ENCODE measurements around the gene TMEM218. TPM values are rescaled to one million over a fixed set of nuclear protein-coding genes. Genes with fewer than 3 reads are reported as not detected.

Gene TMEM218
- 14.3 and 15.2 TPM in 2 replicates for total RNA-seq (2021)
- long read RNA-seq, partial matches to known transcripts: 1 of 36 reads
- long read RNA-seq, other reads (novel, unspliced or antisense): 28 of 36 reads

DNA sequence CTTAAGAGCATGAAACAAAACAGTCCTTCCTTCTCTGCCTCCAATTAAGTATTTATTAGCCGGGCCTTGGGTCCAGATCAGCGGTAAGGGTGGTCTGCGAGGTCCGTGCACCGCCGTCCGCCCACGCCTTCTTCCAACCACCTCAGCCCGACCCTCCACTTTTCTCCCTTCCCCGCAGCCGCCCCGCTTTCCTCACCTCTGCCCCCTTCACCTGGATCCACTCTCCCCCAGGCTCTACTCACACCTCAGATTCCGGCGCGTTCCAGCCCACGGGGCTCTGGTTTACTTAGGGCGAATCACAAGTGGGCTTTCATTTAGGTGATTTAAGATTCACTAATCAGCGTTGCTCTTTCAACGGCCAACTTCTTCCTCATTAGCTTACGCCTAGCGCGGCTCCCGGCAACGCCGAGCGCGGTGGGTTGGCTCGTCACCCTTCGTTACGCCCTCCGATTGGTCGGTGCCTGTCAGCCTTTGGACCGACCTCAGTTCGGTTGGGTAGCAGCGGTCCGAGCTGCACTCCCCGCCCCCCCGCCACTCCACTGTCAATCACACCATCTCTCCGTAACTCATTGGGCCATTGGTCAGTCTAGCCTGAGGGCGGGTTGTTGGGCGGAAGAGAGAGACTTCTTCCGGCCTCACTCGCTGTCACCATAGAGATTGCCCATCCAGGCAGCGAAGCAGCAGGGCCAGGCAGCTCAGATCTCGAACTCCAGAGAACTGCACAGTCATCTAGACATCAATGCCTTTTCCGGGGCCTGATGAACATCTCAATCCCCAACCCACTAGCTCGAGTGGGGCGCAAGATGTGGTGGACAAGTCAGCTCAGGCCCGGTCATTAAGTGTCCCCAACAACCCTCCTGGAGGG is at the start of gene TMEM218:
TMEM218 (minus strand) TSS at position 284 of the 865 bp plus-strand sequence. CDS start 9,385 bp downstream, outside the sequence.
- Histone ChIP-seq H3K4me2 (ENCODE audit: insufficient read depth, insufficient read length, low read length) (peak within 1 kb of the TSS; percentile 81), H3K9ac (ENCODE audit: extremely low read depth, insufficient read length, low read length) (peak within 1 kb of the TSS; percentile 76), H3K9me3 (ENCODE audit: control insufficient read depth, low read depth, low read length) (no peaks in the 10 kb centered on the region), H2BK12ac (ENCODE audit: insufficient read length, low read depth, low read length) (no peak within 1 kb of the TSS), H2BK5ac (ENCODE audit: insufficient read length, low read length) (no peak within 1 kb of the TSS), H3K4ac (ENCODE audit: low read depth, low read length) (no peak within 1 kb of the TSS), H3K4me1 (ENCODE audit: insufficient read depth, low read length) (no peaks in the 10 kb centered on the region), H4K91ac (ENCODE audit: insufficient read length, low read depth, low read length) (no peak within 1 kb of the TSS), H4K20me1 (ENCODE audit: control insufficient read depth, insufficient read depth, insufficient read length) (no peaks in the 10 kb centered on the region), H3K79me1 (ENCODE audit: insufficient read depth, low read depth, low read length, poor library complexity, severe bottlenecking) (no peaks in the 10 kb centered on the region), H3T11ph (ENCODE audit: low read length) (no peak within 1 kb of the TSS), H4K8ac (replicated peaks; ENCODE audit: insufficient read length, low read depth, low read length) (no peak within 1 kb of the TSS), H2BK15ac (ENCODE audit: low read depth, low read length) (no peak within 1 kb of the TSS), H2BK20ac (ENCODE audit: low read depth, low read length, poor library complexity, severe bottlenecking) (no peak within 1 kb of the TSS), H3K56ac (ENCODE audit: insufficient read length, low read depth, low read length) (no peak within 1 kb of the TSS), H3K27ac (ENCODE audit: insufficient read length, low read depth, low read length) (no peak within 1 kb of the TSS), H2AFZ (ENCODE audit: low read length) (no peak within 1 kb of the TSS), H3K18ac (ENCODE audit: insufficient read length, low read depth, low read length) (no peak within 1 kb of the TSS), H3K23ac (ENCODE audit: insufficient read length, low read depth, low read length) (no peak within 1 kb of the TSS), H4K5ac (ENCODE audit: insufficient read length, low read depth, low read length) (no peak within 1 kb of the TSS), H3K79me2 (ENCODE audit: insufficient read depth, low read length) (no peaks in the 10 kb centered on the region), H3K23me2 (ENCODE audit: insufficient read length, low read depth, low read length, poor library complexity, severe bottlenecking) (peaks cover 3% of the 10 kb centered on the region), H3K14ac (ENCODE audit: insufficient read depth, low read length) (peak within 1 kb of the TSS; percentile 47; the same call in 1 of the 2 replicates), H3K27me3 (ENCODE audit: insufficient read depth, low read length) (no peaks in the 10 kb centered on the region), H2AK5ac (ENCODE audit: insufficient read length, low read length) (no peak within 1 kb of the TSS), H2BK120ac (ENCODE audit: low read depth, low read length, poor library complexity, severe bottlenecking) (no peak within 1 kb of the TSS)
- TF ChIP-seq, protein P1, sequence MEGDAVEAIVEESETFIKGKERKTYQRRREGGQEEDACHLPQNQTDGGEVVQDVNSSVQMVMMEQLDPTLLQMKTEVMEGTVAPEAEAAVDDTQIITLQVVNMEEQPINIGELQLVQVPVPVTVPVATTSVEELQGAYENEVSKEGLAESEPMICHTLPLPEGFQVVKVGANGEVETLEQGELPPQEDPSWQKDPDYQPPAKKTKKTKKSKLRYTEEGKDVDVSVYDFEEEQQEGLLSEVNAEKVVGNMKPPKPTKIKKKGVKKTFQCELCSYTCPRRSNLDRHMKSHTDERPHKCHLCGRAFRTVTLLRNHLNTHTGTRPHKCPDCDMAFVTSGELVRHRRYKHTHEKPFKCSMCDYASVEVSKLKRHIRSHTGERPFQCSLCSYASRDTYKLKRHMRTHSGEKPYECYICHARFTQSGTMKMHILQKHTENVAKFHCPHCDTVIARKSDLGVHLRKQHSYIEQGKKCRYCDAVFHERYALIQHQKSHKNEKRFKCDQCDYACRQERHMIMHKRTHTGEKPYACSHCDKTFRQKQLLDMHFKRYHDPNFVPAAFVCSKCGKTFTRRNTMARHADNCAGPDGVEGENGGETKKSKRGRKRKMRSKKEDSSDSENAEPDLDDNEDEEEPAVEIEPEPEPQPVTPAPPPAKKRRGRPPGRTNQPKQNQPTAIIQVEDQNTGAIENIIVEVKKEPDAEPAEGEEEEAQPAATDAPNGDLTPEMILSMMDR (conservative IDR thresholded peaks at IDR 0.05): no peak
- peak; percentile 100 for DNase-seq
- Mint-ChIP-seq H3K36me3 (ENCODE audit: insufficient read depth in 1 of 3, low read depth in 3 of 3) (peaks cover 8 to 25% (median 9%) of the 10 kb centered on the region in 3 experiments), H3K4me1 (peaks cover 8 to 16% of the 10 kb centered on the region in 2 experiments), H3K27ac (peak within 1 kb of the TSS; percentile 93 to 98 (median 95)), H3K27me3 (ENCODE audit: low read depth) (peaks cover 12% of the 10 kb centered on the region), H3K9me3 (peaks cover 8 to 9% of the 10 kb centered on the region in 2 experiments), H3K4me3 (peak within 1 kb of the TSS; percentile 90 to 100)
- WGBS (ENCODE audit: extremely low coverage, insufficient read length, low lambda C conversion rate): no CpG with 5 or more reads among the region's 49 CpGs

Data from H9 (cell line).